Measurements from ENCODE around the gene SAMD14. TPM values are rescaled to one million over a fixed set of nuclear protein-coding genes. Genes with fewer than 3 reads are reported as not detected.

SAMD14 gene
- total RNA-seq, 1 donor from 2014 or later, result 5.5 TPM

GRCh38 chr17:50112694-50113093, 17.3 kb downstream of the SAMD14 start:
- DNase-seq (ENCODE audit: low spot score), result no peak

GRCh38 chr17:50111673-50112655, 18.0 kb downstream of the SAMD14 start:
- DNase-seq (ENCODE audit: low spot score), result no peak

GRCh38 chr17:50110591-50111349, 19.2 kb downstream of the SAMD14 start:
- no peak for DNase-seq (ENCODE audit: low spot score)

GRCh38 chr17:50109785-50110184, 20.2 kb downstream of the SAMD14 start:
- no peak for DNase-seq (ENCODE audit: low spot score)

GRCh38 chr17:50109207-50109606, 20.8 kb downstream of the SAMD14 start:
- no peak for DNase-seq (ENCODE audit: low spot score)

GRCh38 chr17:50108556-50108955, 21.4 kb downstream of the SAMD14 start:
- DNase-seq (ENCODE audit: low spot score), result no peak

- DNase-seq (ENCODE audit: low spot score), result no peak
Observed at GRCh38 chr17:50107790-50108414, 22.1 kb downstream of the SAMD14 start.

- no peak for DNase-seq (ENCODE audit: low spot score)
Observed at GRCh38 chr17:50106393-50107131, 23.4 kb downstream of the SAMD14 start.

GRCh38 chr17:50105811-50106210, 24.1 kb downstream of the SAMD14 start:
- no peak for DNase-seq (ENCODE audit: low spot score)

GRCh38 chr17:50103941-50104340, 26.0 kb downstream of the SAMD14 start:
- DNase-seq (ENCODE audit: low spot score), result no peak

GRCh38 chr17:50103252-50103651, 26.7 kb downstream of the SAMD14 start:
- no peak for DNase-seq (ENCODE audit: low spot score)

- no peak for DNase-seq (ENCODE audit: low spot score)
Observed at GRCh38 chr17:50102164-50102991, 27.6 kb downstream of the SAMD14 start.

GRCh38 chr17:50101346-50102163, 28.4 kb downstream of the SAMD14 start:
- no peak for DNase-seq (ENCODE audit: low spot score)

- DNase-seq (ENCODE audit: low spot score), result no peak
Observed at GRCh38 chr17:50100921-50101345, 29.0 kb downstream of the SAMD14 start.

GRCh38 chr17:50100480-50100883, 29.5 kb downstream of the SAMD14 start:
- no peak for DNase-seq (ENCODE audit: low spot score)

GRCh38 chr17:50099003-50099402, 31.0 kb downstream of the SAMD14 start:
- DNase-seq (ENCODE audit: low spot score), result no peak

- no peak for DNase-seq (ENCODE audit: low spot score)
Observed at GRCh38 chr17:50098583-50098982, 31.4 kb downstream of the SAMD14 start.

GRCh38 chr17:50097926-50098325, 32.0 kb downstream of the SAMD14 start:
- no peak for DNase-seq (ENCODE audit: low spot score)

- DNase-seq (ENCODE audit: low spot score), result no peak
Observed at GRCh38 chr17:50097455-50097854, 32.5 kb downstream of the SAMD14 start.

GRCh38 chr17:50096758-50097157, 33.2 kb downstream of the SAMD14 start:
- DNase-seq (ENCODE audit: low spot score), result no peak

All from ureter (tissue), 1 donor.